22Rv1 (cell line): ENCODE results near the gene SLC30A9.
A peak's percentile ranks its signal among the peaks of the same experiment; 100 is the strongest.

Experiments used
- H3K27ac ChIP-seq: fragments of 450-650 bp; 2 replicates; pipeline ENCODE4 v1.5.1; 2017
- CTCF ChIP-seq: fragments of 450-650 bp; IDR thresholded peaks from 2 replicates; pipeline ENCODE4 v1.5.1; 2017; ENCODE audit warnings: mild to moderate bottlenecking
- ZFX ChIP-seq: fragments of 450-650 bp; IDR thresholded peaks from 2 replicates; pipeline ENCODE4 v1.6.1; 2017; ENCODE audit warnings: antibody characterized with exemption, borderline replicate concordance

The SLC30A9 gene

GRCh38 chr4:42133006-42133405 is 142.7 kb downstream of the SLC30A9 start:
- H3K27ac ChIP-seq, result peak overlapping the region; percentile 31
- TF ChIP-seq ZFX, result no peak

GRCh38 chr4:42136371-42136770 is 146.0 kb downstream of the SLC30A9 start:
- TF ChIP-seq CTCF (no peak), ZFX (no peak)
- peak overlapping the region; percentile 67 for H3K27ac ChIP-seq
